Activated T-cell treated with anti-CD3 and anti-CD28 coated beads, Interleukin-2, amount 50 U/mL, for 72 hours (primary cell): ENCODE results near the gene SOX6. TPM values are rescaled to one million over a fixed set of nuclear protein-coding genes. Genes with fewer than 3 reads are reported as not detected.

Experiments
- ATAC-seq, 2 donors: fragments of 150-1000 bp; cut with Tn5 transposase; replicated peaks in 1 of 2; 2 replicates each; pipeline ENCODE4 v1.10.0; 2021; ENCODE audit warnings: moderate library complexity in 2 of 2, mild to moderate bottlenecking in 1 of 2
- DNase-seq, 2 donors: peaks; one replicate each; pipeline ENCODE4 v3.0.0; 2021 to 2022; ENCODE audit warnings: mixed read lengths in 1 of 2
- H3K27ac Mint-ChIP-seq: one replicate; pipeline ENCODE4 v1.8.0; 2022; ENCODE audit warnings: mild to moderate bottlenecking, moderate library complexity, mixed read lengths
- H3K27me3 Mint-ChIP-seq: one replicate; pipeline ENCODE4 v1.8.0; 2022; ENCODE audit warnings: low read depth, mixed read lengths
- H3K36me3 Mint-ChIP-seq, 2 donors: one replicate each; pipeline ENCODE4 v1.8.0; 2022; ENCODE audit warnings: mixed read lengths in 2 of 2, mild to moderate bottlenecking in 1 of 2; ENCODE audit not compliant: insufficient read depth in 2 of 2
- H3K4me1 Mint-ChIP-seq: one replicate; pipeline ENCODE4 v1.8.0; 2022; ENCODE audit warnings: low read depth, mixed read lengths
- H3K4me3 Mint-ChIP-seq, 2 donors: one replicate each; pipeline ENCODE4 v1.8.0; 2022; ENCODE audit warnings: mild to moderate bottlenecking in 2 of 2, mixed read lengths in 2 of 2, moderate library complexity in 2 of 2
- H3K9me3 Mint-ChIP-seq, 2 donors: one replicate each; pipeline ENCODE4 v1.8.0; 2022; ENCODE audit warnings: mixed read lengths in 2 of 2
- total RNA-seq, 2 donors: library from RNA; stranded (reverse); gene quantifications; one replicate each; pipeline ENCODE4 v1.2.3, GENCODE V29; 2022

SOX6 gene
- total RNA-seq, 2 donors from 2014 or later = 0.48 TPM; not detected in 1

DNA sequence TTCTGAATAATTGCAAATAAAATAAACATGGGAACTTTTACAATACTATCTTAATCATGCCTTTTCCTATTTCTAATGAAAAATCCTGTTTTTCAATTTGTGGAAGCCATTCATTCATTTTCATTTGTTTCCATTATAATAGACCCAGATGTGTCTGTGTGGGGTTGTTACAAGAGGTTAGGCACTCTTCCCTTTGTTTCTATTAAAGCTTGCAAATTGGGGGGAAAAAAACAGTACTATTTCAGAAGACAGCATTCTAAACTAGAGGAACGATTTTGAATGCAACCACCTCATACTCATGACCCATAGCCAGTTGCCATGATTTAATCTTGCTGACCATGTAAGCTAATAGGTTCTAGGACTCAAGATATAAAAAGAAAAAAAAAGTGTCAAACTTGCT lies 175.5 kb downstream of the SOX6 start:
- Mint-ChIP-seq H3K27ac (no peak overlapping the region), H3K9me3 (no peaks in the 10 kb centered on the region), H3K27me3 (no peaks in the 10 kb centered on the region), H3K36me3 (no peaks in the 10 kb centered on the region), H3K4me1 (no peaks in the 10 kb centered on the region), H3K4me3 (no peak overlapping the region)
- ATAC-seq (no peak), DNase-seq (no peak)

DNA sequence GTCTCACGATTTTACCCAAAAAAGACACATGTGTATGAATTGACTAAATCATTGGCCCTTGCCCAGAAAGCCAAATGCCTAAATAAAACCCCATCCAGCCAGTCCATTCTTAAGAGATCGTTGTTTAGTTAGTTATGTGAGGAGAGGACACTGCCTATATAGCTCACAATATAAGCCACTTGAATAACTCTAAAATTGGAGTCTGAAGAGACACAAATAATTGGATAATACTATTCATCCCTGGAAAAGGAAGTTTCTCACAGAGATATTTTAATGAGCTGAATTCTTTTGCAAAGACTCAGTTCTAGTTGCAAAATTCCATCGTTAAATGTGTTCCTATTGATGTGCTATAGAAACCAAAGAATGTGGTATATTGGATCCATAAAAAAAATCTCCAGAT lies 176.7 kb downstream of the SOX6 start:
- H3K4me3 Mint-ChIP-seq = no peak overlapping the region
- DNase-seq = no peak

DNA sequence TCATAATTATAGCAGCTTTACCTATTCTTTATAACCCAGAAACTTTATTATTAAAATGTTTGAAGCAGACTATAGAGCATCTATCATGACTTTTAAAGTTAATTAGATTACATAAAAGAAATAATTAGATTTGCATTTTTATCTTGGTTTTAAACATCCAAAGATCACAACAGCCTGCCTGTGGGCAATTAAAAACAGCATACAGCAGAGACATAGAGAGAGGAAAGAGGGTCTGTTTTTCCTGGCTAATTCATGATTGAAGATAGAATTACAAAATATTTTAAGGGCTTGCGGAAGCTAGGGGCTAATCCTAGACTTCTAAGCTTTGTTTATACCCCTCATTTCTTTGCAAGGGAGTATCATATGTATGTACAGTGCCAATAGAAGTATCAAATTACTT lies 178.1 kb downstream of the SOX6 start:
- Mint-ChIP-seq H3K4me3 (no peak overlapping the region), H3K27ac (no peak overlapping the region), H3K27me3 (no peaks in the 10 kb centered on the region), H3K9me3 (no peaks in the 10 kb centered on the region), H3K36me3 (no peaks in the 10 kb centered on the region), H3K4me1 (no peaks in the 10 kb centered on the region)
- ATAC-seq (no peak), DNase-seq (no peak)

More for the DNA sequence above, 176.7 kb downstream of the SOX6 start:
- Mint-ChIP-seq H3K27me3 (no peaks in the 10 kb centered on the region), H3K4me1 (no peaks in the 10 kb centered on the region), H3K27ac (no peak overlapping the region), H3K9me3 (no peaks in the 10 kb centered on the region), H3K36me3 (no peaks in the 10 kb centered on the region)
- no peak for ATAC-seq

DNA sequence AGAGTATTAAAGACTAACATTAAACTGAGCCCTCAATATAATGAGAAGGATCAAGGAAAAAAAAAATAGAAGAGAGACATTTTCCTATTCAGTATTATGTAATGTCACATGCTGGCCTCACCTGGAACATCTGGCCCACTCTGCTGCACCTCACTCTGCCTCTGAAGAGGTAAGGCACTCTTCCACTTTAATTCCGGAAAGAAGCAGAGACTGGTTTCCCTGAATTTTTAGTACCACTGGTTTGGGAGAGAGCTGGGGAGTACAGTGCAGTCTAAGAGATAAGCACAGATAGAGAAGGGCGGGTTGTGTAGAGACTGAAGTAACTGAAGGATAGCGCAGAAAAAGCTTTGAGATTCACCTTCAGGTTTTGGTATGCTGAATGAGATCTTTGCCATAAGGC lies 178.7 kb downstream of the SOX6 start:
- Mint-ChIP-seq H3K4me1 (no peaks in the 10 kb centered on the region), H3K27me3 (no peaks in the 10 kb centered on the region), H3K4me3 (no peak overlapping the region), H3K36me3 (no peaks in the 10 kb centered on the region), H3K27ac (no peak overlapping the region), H3K9me3 (no peaks in the 10 kb centered on the region)
- ATAC-seq (no peak), DNase-seq (no peak)

DNA sequence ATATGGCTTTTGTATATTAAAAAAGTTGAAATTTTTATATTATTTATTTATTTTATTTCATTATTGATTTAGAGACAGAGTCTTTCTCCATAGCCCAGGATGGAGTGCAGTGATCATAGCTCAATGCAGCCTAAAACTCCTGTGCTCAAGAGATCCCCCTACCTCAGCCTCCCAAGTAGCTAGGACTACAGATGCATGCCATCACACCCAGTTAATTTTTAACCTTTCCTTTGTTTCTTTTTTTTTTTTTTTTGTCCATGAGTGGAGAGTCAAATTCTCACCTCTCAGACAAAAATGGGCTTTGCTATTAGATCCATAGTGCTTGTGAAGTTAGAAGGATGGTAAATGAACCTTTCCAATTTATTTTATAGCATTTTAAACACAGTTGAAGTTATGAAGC lies 182.5 kb downstream of the SOX6 start:
- Mint-ChIP-seq H3K4me3 (no peak overlapping the region), H3K36me3 (no peaks in the 10 kb centered on the region), H3K9me3 (no peaks in the 10 kb centered on the region), H3K4me1 (no peaks in the 10 kb centered on the region), H3K27ac (no peak overlapping the region), H3K27me3 (no peaks in the 10 kb centered on the region)
- DNase-seq = no peak
- no peak for ATAC-seq

DNA sequence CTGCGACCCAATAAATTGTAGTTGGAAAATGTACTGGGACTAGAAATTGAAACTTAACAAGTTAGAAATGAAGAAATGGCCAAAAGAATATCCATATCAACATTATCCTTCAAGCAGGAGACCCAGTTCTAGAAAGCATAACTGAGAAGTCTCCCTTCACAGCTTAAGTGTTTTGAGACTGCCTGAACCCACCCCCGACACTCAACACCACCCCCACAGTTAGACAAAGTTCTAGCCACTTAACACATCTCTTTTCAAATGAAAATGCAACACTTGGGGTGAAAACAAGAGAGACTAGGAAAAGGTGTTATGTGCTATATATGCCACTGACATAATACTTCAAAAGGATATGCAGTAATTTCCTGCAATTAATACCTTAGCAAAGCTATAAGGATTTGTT lies 184.5 kb downstream of the SOX6 start:
- Mint-ChIP-seq H3K27ac (no peak overlapping the region), H3K36me3 (no peaks in the 10 kb centered on the region), H3K4me3 (no peak overlapping the region), H3K27me3 (no peaks in the 10 kb centered on the region), H3K9me3 (no peaks in the 10 kb centered on the region), H3K4me1 (no peaks in the 10 kb centered on the region)
- ATAC-seq (no peak), DNase-seq (no peak)

DNA sequence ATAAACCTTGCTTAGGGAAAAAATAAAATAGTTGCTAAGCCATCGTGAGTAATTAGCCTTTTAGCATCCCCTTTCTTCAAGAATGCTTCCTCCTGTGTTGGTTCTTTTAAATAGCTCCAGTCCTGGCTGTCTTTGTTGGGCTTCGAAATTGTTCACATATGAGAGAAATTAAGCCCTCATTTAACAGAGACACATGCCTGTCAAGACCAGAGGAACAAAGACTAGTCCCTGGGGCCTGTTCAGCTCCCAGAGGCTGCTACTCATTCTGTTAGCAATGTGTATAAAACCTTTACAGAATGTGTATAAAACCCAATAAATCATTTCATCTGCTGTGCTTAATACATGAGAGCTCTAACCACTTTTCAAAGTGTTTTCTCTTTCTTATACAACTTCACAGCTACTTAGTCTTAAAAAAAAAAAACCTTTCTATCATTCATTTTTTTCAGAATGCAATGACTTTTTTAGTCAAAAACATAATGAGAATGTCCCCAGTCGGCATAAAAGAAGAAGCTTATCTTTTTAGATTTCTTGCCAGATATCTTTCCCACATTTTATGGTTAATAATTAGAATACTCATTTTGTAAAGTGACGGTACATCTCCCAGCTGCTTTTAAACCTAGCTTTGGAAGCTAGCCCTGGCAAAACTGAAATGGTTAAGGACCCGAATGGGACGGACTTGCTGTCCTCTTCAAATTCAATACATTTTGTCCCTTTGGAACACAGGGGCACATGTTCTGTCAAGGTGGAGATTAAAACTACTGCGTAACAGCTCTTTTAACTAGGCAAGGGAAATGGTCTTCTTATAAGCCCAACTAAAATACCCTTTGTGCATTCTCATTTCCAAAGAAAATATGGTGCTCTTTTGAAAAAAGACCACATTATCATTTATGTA lies 186.1 kb downstream of the SOX6 start:
- Mint-ChIP-seq H3K9me3 (no peaks in the 10 kb centered on the region), H3K36me3 (no peaks in the 10 kb centered on the region), H3K4me1 (no peaks in the 10 kb centered on the region), H3K4me3 (no peak overlapping the region), H3K27ac (no peak overlapping the region), H3K27me3 (no peaks in the 10 kb centered on the region)
- no peak for DNase-seq
- ATAC-seq = no peak

DNA sequence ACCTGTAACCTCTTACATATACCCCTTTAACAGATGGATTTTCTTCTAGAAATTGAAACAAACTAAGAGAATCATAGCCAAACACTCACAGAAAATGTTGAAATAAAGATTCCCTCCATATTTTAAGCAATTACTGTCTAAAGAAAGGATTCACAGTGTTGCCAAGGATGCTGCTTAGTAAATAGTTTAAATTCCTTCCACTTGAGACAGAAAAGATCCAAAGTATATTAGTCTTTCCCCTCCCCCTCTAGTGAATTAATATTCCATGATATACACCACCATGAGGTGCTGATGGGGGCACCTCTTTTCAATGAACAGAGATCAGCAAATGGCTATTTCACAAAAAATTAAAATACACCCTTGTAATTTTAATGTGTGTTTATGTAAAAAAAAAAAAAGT lies 186.8 kb downstream of the SOX6 start:
- no peaks in the 10 kb centered on the region for H3K36me3 Mint-ChIP-seq
- ATAC-seq (no peak), DNase-seq (no peak)
- H3K9me3 Mint-ChIP-seq = no peaks in the 10 kb centered on the region
- H3K27me3 Mint-ChIP-seq = no peaks in the 10 kb centered on the region
- no peak overlapping the region for H3K4me3 Mint-ChIP-seq
- H3K4me1 Mint-ChIP-seq = no peaks in the 10 kb centered on the region
- H3K27ac Mint-ChIP-seq = no peak overlapping the region

DNA sequence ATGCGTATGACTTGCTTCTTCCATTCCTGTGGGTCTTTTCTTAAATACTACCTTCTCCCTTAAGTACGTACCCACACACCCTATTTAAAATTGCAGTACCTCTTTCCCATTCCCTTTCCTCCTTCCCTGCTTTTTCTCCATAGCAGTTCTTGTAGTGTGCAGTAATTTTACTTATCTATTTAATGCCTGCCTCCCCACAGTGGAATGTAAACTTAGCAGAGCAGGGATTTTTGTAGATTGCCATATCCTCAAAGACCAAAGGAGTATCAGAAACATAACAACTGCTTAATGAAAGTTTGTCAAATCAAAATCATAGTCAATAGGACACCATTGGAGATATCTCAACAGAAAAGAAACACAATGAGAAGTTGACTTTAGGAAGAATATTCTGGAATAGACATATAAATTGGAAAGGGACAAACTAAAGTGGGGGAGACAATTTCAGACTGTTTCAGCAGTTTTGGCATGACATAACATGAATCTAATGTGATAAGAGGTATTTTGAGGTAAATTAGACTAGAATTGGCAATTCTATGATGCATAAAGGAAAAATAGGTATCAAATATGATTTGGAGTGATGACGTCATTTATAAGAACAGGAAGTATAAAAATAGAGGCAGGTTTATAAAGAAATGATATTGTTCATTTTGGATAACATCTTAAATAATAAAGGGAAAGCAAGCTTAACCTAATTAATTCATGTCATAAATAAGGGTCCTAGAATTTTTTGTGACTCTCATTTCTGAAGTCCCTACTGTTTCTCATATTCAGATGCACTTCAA lies 188.4 kb downstream of the SOX6 start:
- Mint-ChIP-seq H3K4me3 (no peak overlapping the region), H3K36me3 (no peaks in the 10 kb centered on the region), H3K27ac (no peak overlapping the region), H3K4me1 (no peaks in the 10 kb centered on the region), H3K9me3 (peaks cover 0 to under 1% of the 10 kb centered on the region in 2 donors), H3K27me3 (no peaks in the 10 kb centered on the region)
- DNase-seq = no peak
- no peak for ATAC-seq

DNA sequence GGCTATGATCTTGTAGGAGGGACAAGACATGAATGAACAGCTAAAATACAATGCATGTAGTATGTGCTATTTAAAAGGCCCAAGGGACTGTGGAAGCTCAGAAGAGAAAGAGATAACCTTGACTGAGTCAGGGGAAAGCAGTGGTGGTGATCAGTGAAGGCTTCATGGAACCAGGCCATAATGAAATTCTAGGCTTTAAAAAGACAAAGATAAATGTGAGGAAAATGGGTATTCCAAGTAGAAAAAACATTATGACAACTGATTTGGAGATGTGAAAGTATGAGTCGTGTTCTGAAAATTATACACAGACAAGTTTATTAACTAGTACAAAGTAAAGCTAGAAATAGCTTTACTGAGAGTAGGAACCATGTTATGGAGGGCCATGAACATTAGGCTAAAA lies 189.8 kb downstream of the SOX6 start:
- no peaks in the 10 kb centered on the region for H3K27me3 Mint-ChIP-seq
- ATAC-seq (no peak), DNase-seq (no peak)
- no peaks in the 10 kb centered on the region for H3K36me3 Mint-ChIP-seq
- peaks cover 0 to 2% of the 10 kb centered on the region in 2 donors for H3K9me3 Mint-ChIP-seq
- no peaks in the 10 kb centered on the region for H3K4me1 Mint-ChIP-seq
- no peak overlapping the region for H3K27ac Mint-ChIP-seq
- no peak overlapping the region for H3K4me3 Mint-ChIP-seq

DNA sequence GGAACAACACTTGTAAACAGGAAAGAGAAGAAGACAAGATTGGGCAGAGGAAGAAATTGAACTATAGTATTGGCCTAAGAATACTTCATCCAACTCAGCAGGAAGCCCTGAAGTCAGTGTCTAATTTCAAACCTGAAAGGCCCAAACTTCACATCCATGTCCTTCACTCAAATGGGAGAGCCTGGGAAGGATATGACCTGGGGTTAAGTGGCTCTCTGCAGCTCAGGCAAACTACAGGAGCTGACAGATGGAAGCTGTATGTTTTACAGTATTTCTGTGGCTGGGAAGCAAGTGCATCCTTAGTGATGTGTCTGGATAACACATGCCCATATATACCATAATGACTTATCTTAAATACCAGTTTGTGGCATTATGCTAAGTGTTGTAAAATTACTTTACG lies 196.2 kb downstream of the SOX6 start:
- Mint-ChIP-seq H3K36me3 (no peaks in the 10 kb centered on the region), H3K4me3 (no peak overlapping the region), H3K27me3 (no peaks in the 10 kb centered on the region), H3K9me3 (peaks cover 1 to 2% of the 10 kb centered on the region in 2 donors), H3K27ac (no peak overlapping the region), H3K4me1 (no peaks in the 10 kb centered on the region)
- ATAC-seq = no peak
- no peak for DNase-seq

DNA sequence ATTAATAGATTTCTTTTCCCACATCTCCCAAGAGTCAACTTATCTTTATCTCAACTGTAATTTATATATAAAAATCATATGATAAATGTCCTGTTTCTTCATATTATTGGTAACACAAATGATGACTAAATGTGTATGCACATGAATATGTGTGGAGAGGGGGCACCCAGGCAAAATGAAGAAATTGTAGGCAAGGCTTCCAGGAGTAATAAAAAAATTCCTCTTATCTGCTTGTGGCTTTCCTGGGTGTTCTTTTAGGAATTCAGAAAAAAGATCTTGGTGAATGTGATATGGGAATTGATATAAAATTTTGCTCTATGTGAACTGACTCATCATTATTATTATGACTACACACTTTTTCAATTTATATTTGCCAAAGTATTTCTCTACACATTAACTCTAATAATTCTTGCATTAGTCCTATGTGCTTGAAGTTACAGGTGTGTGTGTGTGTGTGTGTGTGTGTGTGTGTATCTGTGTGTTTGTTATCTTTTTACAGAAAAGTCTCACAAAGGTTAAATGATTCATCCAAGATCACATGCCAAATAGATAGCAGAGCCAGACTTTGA lies 197.8 kb downstream of the SOX6 start:
- no peak for DNase-seq
- Mint-ChIP-seq H3K9me3 (peaks cover 1 to 2% of the 10 kb centered on the region in 2 donors), H3K4me3 (no peak overlapping the region)

DNA sequence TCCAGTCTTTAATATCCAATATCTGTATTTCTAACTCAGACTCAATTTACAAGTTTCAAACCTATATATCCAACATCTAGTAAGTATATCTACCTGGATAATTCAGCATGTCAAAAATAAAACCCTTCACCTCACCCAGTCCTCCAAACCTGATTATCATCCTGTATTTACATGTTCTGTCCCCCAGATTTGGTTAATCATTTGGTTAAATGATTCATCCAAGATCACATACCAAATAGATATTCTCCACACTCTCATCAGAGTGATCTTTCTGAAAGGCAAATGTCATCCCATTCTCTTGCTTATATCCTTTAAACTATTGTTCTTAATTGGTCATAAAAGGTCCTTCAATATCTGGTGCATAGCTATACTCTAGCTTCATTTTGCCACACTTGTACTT lies 199.0 kb downstream of the SOX6 start:
- DNase-seq = no peak
- H3K4me3 Mint-ChIP-seq = no peak overlapping the region
- no peaks in the 10 kb centered on the region for H3K27me3 Mint-ChIP-seq
- H3K36me3 Mint-ChIP-seq = no peaks in the 10 kb centered on the region
- ATAC-seq = no peak
- no peak overlapping the region for H3K27ac Mint-ChIP-seq
- peaks cover 0 to 1% of the 10 kb centered on the region in 2 donors for H3K9me3 Mint-ChIP-seq
- H3K4me1 Mint-ChIP-seq = no peaks in the 10 kb centered on the region

More for the DNA sequence above, 197.8 kb downstream of the SOX6 start:
- no peak for ATAC-seq
- Mint-ChIP-seq H3K27me3 (no peaks in the 10 kb centered on the region), H3K4me1 (no peaks in the 10 kb centered on the region), H3K36me3 (no peaks in the 10 kb centered on the region), H3K27ac (no peak overlapping the region)
